Measurements from ENCODE around the gene SENP3. TPM values are rescaled to one million over a fixed set of nuclear protein-coding genes. Genes with fewer than 3 reads are reported as not detected.

SENP3 gene
- polyA plus RNA-seq, 1 donor (not counting 4 experiments of a cell fraction or from before 2014, with no cell fraction given): 99.1 TPM

DNA sequence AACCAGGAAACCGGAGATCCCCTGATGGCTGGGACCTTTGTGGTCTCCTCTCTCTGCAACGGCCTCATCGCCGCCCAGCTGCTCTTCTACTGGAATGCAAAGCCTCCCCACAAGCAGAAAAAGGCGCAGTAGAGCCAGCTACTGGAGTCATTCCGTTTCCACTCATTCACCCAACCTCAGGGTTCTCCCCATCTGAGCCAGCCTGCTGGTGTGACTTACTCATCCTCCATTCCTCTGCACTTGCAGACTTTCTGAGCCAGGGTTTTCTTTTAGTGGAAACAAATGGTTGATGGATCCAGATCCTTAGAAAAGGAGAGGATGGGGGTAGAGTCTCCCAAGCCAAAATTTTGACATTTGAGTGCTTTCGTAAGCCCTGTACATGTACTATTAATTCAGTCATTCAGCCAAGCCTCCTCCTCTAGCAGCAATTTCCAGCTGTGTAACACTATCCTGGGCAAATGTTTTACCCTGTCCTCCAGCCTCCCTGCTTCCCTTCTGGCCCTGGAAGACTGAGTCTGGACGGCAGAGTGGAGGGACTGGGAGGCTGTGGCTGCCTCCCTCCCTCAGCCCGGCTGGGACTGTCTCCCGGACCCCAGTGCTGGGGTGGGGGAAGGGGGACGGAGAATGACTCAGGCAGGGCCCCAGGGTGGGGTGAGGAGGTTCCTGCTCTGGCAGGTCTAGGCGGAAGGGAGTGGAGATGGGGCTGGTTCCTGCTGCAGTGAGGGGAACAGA is 25.9 kb downstream of the SENP3 start:
- Histone ChIP-seq H3K79me2 (ENCODE audit: control insufficient read depth, insufficient read depth, low read length) (peaks cover 45% of the 10 kb centered on the region), H3K27ac (ENCODE audit: control insufficient read depth, insufficient read depth, low read length) (peak overlapping the region; percentile 99), H3K9me3 (ENCODE audit: control insufficient read depth, low read depth, low read length) (no peaks in the 10 kb centered on the region), H3K9me1 (ENCODE audit: control insufficient read depth, extremely low read depth, insufficient read depth, low read length) (no peaks in the 10 kb centered on the region), H3K4me1 (ENCODE audit: control insufficient read depth, extremely low read depth, insufficient read depth, low read length) (peaks cover 43% of the 10 kb centered on the region), H3K4me3 (ENCODE audit: control insufficient read depth in 2 of 3, extremely low read depth in 1 of 3, insufficient read depth in 2 of 3, low read depth in 1 of 3, low read length in 3 of 3) (peak overlapping the region; percentile 78 to 98 (median 92)), H4K20me1 (ENCODE audit: control insufficient read depth, extremely low read depth, insufficient read depth, low read length) (no peaks in the 10 kb centered on the region), H3K9ac (ENCODE audit: control insufficient read depth, extremely low read depth, insufficient read depth, low read length) (peak overlapping the region; percentile 91), H3K36me3 (ENCODE audit: control insufficient read depth in 2 of 2, extremely low read depth in 1 of 2, insufficient read depth in 2 of 2, low read length in 2 of 2) (peaks cover 21 to 33% of the 10 kb centered on the region in 2 experiments), H3K4me2 (ENCODE audit: control insufficient read depth, extremely low read depth, insufficient read depth, low read depth, low read length) (peak overlapping the region; percentile 97), H3K27me3 (ENCODE audit: control insufficient read depth, extremely low read depth, insufficient read depth, low read length) (no peaks in the 10 kb centered on the region), H2AFZ (ENCODE audit: control insufficient read depth, low read length) (no peak overlapping the region)
- dilution Hi-C loops (cut with MboI; ENCODE audit: extremely low pct_ligation_motif_present, low sequenced_read_pairs): no loop called here
- DNase-seq (ENCODE audit: low read depth, low spot score) (no peak), FAIRE-seq (peak; percentile 87)
- TF ChIP-seq EZH2 (IDR thresholded peaks at IDR 0.05; ENCODE audit: low read length): no peak
- TF ChIP-seq, protein P1, sequence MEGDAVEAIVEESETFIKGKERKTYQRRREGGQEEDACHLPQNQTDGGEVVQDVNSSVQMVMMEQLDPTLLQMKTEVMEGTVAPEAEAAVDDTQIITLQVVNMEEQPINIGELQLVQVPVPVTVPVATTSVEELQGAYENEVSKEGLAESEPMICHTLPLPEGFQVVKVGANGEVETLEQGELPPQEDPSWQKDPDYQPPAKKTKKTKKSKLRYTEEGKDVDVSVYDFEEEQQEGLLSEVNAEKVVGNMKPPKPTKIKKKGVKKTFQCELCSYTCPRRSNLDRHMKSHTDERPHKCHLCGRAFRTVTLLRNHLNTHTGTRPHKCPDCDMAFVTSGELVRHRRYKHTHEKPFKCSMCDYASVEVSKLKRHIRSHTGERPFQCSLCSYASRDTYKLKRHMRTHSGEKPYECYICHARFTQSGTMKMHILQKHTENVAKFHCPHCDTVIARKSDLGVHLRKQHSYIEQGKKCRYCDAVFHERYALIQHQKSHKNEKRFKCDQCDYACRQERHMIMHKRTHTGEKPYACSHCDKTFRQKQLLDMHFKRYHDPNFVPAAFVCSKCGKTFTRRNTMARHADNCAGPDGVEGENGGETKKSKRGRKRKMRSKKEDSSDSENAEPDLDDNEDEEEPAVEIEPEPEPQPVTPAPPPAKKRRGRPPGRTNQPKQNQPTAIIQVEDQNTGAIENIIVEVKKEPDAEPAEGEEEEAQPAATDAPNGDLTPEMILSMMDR (optimal IDR thresholded peaks at IDR 0.05 in 1 of 3, IDR thresholded peaks at IDR 0.05 in 1 of 3, conservative IDR thresholded peaks at IDR 0.05 in 1 of 3; ENCODE audit: extremely low read depth in 1 of 3, insufficient read depth in 2 of 3, low read length in 3 of 3): peak in 1 of 3 experiments; percentile 26

DNA sequence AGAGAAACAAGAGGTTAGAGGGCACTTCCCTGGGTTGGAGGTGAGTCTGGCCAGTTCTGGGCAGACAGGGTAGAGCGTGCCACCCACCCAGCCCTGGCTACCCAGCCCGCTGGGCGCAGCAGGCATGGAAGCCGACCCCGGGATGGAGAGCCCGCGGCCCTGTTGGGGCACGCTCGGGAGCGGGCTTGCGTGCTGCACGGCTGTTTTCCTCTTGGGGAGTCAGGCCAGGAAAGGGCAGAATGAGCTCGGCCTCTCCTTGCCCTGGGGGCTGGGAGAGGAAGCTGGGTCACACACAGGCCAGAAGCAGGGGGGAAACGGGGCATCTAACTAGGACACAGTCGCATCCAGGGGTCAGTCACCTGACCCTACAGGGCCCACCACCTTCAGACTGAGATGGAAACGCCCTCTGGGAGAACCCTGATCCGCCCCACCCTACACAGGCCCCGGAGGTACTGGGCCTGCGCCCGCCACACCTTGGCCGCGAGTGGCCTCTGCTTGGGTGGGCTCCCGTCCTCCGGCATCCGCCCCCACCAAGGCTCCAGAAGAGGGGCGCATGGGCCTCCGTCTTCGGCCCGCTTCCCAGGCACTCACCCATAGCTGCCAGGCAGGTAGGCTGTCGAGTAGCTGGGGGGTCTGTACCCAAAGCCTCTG is 27.0 kb downstream of the SENP3 start:
- FAIRE-seq: no peak
- dilution Hi-C loops (cut with MboI; ENCODE audit: extremely low pct_ligation_motif_present, low sequenced_read_pairs): no loop called here
- peak overlapping the region; percentile 99 for H3K27ac ChIP-seq (ENCODE audit: control insufficient read depth, insufficient read depth, low read length)
- TF ChIP-seq EZH2 (IDR thresholded peaks at IDR 0.05; ENCODE audit: low read length): no peak
- TF ChIP-seq, protein P1 (optimal IDR thresholded peaks at IDR 0.05 in 1 of 3, IDR thresholded peaks at IDR 0.05 in 1 of 3, conservative IDR thresholded peaks at IDR 0.05 in 1 of 3; ENCODE audit: extremely low read depth in 1 of 3, insufficient read depth in 2 of 3, low read length in 3 of 3): no peak
- H3K4me3 ChIP-seq (ENCODE audit: control insufficient read depth in 2 of 3, extremely low read depth in 1 of 3, insufficient read depth in 2 of 3, low read depth in 1 of 3, low read length in 3 of 3): peak overlapping the region; percentile 78 to 98 (median 92)
- H3K9ac ChIP-seq (ENCODE audit: control insufficient read depth, extremely low read depth, insufficient read depth, low read length): peak overlapping the region; percentile 91
- no peaks in the 10 kb centered on the region for H3K9me3 ChIP-seq (ENCODE audit: control insufficient read depth, low read depth, low read length)
- DNase-seq (ENCODE audit: low read depth, low spot score): no peak
- H3K9me1 ChIP-seq (ENCODE audit: control insufficient read depth, extremely low read depth, insufficient read depth, low read length): no peaks in the 10 kb centered on the region
- no peaks in the 10 kb centered on the region for H4K20me1 ChIP-seq (ENCODE audit: control insufficient read depth, extremely low read depth, insufficient read depth, low read length)
- H3K4me1 ChIP-seq (ENCODE audit: control insufficient read depth, extremely low read depth, insufficient read depth, low read length): peaks cover 37% of the 10 kb centered on the region
- peak overlapping the region; percentile 97 for H3K4me2 ChIP-seq (ENCODE audit: control insufficient read depth, extremely low read depth, insufficient read depth, low read depth, low read length)
- peaks cover 28 to 43% of the 10 kb centered on the region in 2 experiments for H3K36me3 ChIP-seq (ENCODE audit: control insufficient read depth in 2 of 2, extremely low read depth in 1 of 2, insufficient read depth in 2 of 2, low read length in 2 of 2)
- H2AFZ ChIP-seq (ENCODE audit: control insufficient read depth, low read length): no peak overlapping the region
- H3K79me2 ChIP-seq (ENCODE audit: control insufficient read depth, insufficient read depth, low read length): peaks cover 45% of the 10 kb centered on the region
- no peaks in the 10 kb centered on the region for H3K27me3 ChIP-seq (ENCODE audit: control insufficient read depth, extremely low read depth, insufficient read depth, low read length)
